Lower lobe of right lung (tissue), 2 donors: ENCODE results near the gene RALGDS. TPM values are rescaled to one million over a fixed set of nuclear protein-coding genes. Genes with fewer than 3 reads are reported as not detected.
A peak's percentile ranks its signal among the peaks of the same experiment; 100 is the strongest.

ENCODE experiments used
- ATAC-seq, 2 donors: fragments of 200-7000 bp; cut with Tn5 transposase; one replicate each; pipeline ENCODE4 v1.9.1; 2020 to 2022; ENCODE audit warnings: mild to moderate bottlenecking in 2 of 2, moderate library complexity in 2 of 2
- DNase-seq: peaks from one replicate; pipeline ENCODE4 v3.0.0-alpha.2; 2020
- H3K27ac ChIP-seq: fragments of 200-600 bp; one replicate; pipeline ENCODE4 v1.8.0; 2022
- H3K27me3 ChIP-seq: fragments of 200-600 bp; one replicate; pipeline ENCODE4 v1.8.0; 2022; ENCODE audit warnings: low read depth
- H3K36me3 ChIP-seq: fragments of 200-600 bp; one replicate; pipeline ENCODE4 v1.8.0; 2022; ENCODE audit warnings: mild to moderate bottlenecking
- H3K4me1 ChIP-seq: fragments of 200-600 bp; one replicate; pipeline ENCODE4 v1.8.0; 2022
- H3K4me3 ChIP-seq: fragments of 200-600 bp; one replicate; pipeline ENCODE4 v1.8.0; 2022; ENCODE audit warnings: mild to moderate bottlenecking
- H3K9me3 ChIP-seq: fragments of 200-600 bp; one replicate; pipeline ENCODE4 v1.8.0; 2022
- CTCF ChIP-seq: fragments of 200-600 bp; IDR thresholded peaks from one replicate; pipeline ENCODE4 v1.8.0; 2022; ENCODE audit warnings: antibody characterized with exemption, mild to moderate bottlenecking
- intact Hi-C: fragments of 100-400 bp; cut with DNase I; formaldehyde crosslinking; loops from one replicate; pipeline ENCODE4 v1.11.0; 2022
- total RNA-seq: library from RNA; stranded (reverse); fragmentation: NEBNext Ultra II Directional; extraction: Animal tissue kit (Norgen Biotek cat#: 25700); gene quantifications from one replicate; pipeline ENCODE4 v1.2.1, GENCODE V29; 2021
- donor health status: DM: no; HTN: yes; CAD: no; lungs with severe emphysema.

Gene RALGDS
- total RNA-seq, 1 donor from 2014 or later, result 71.1 TPM

- H3K27ac ChIP-seq, result peak overlapping the region; percentile 80
- intact Hi-C loops, result no loop called here
- H3K4me1 ChIP-seq, result peaks cover 52% of the 10 kb centered on the region
- no peaks in the 10 kb centered on the region for H3K9me3 ChIP-seq
- peak; percentile 57 for DNase-seq
- H3K4me3 ChIP-seq, result no peak overlapping the region
- no peak for ATAC-seq
- no peaks in the 10 kb centered on the region for H3K27me3 ChIP-seq
- no peak for TF ChIP-seq CTCF
- H3K36me3 ChIP-seq, result peaks cover 51% of the 10 kb centered on the region
These were observed 9.0 kb downstream of the RALGDS start for GRCh38 chr9:133111808-133112662.

DNA sequence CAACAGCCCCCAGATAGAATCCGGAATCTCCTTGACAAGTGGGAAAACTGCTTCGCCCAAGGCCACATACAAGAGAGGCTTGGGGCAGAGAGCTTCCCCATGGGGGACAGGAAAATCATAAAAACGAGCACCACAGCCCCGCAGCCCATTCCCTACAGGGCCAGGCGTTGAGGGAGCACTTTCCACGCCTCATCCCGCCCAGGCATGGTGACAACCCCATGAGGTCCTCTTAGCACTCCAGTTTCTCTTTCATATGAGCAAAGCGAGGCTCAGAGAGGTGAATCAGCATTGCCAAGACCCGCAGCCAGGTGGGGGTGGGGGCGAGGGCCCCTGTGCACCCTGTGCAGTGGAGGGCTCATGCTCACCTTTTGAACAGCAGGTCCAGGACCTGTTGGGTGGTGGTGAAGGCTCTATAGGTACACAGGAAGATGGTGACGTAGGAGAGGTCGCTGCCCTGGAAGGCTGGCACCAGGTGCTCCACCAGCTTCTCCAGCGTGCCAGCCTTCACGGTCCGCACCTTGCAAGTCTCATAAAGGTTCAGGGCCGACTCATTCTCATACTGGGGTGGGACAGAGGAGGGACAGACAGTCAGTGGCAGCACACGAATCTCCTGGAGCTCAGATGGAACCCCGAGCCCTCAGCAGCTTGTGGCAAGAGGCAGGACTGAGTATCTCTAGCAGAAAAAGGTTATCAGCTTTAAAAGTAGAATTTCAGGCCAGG, 10.9 kb downstream of the RALGDS start:
- DNase-seq (peak; percentile 26), ATAC-seq (no peak)
- no peak overlapping the region for H3K27ac ChIP-seq
- peaks cover 68% of the 10 kb centered on the region for H3K36me3 ChIP-seq
- intact Hi-C loops, result no loop called here
- TF ChIP-seq CTCF, result no peak
- no peaks in the 10 kb centered on the region for H3K9me3 ChIP-seq
- H3K4me3 ChIP-seq, result no peak overlapping the region
- peaks cover 33% of the 10 kb centered on the region for H3K4me1 ChIP-seq
- H3K27me3 ChIP-seq, result no peaks in the 10 kb centered on the region

- H3K9me3 ChIP-seq, result no peaks in the 10 kb centered on the region
- intact Hi-C loops, result no loop called here
- H3K36me3 ChIP-seq, result peaks cover 79% of the 10 kb centered on the region
- no peak overlapping the region for H3K4me3 ChIP-seq
- no peak for ATAC-seq
- peaks cover 22% of the 10 kb centered on the region for H3K4me1 ChIP-seq
- TF ChIP-seq CTCF, result no peak
- H3K27ac ChIP-seq, result no peak overlapping the region
- no peaks in the 10 kb centered on the region for H3K27me3 ChIP-seq
- DNase-seq, result peak; percentile 37
These were observed 12.0 kb downstream of the RALGDS start for GRCh38 chr9:133108794-133109641.

- ATAC-seq (no peak), DNase-seq (peak; percentile 28)
- intact Hi-C loops, result no loop called here
- H3K4me3 ChIP-seq, result no peak overlapping the region
- H3K27me3 ChIP-seq, result no peaks in the 10 kb centered on the region
- H3K9me3 ChIP-seq, result no peaks in the 10 kb centered on the region
- H3K27ac ChIP-seq, result no peak overlapping the region
- H3K36me3 ChIP-seq, result peaks cover 88% of the 10 kb centered on the region
- TF ChIP-seq CTCF, result no peak
- H3K4me1 ChIP-seq, result peaks cover 14% of the 10 kb centered on the region
These were observed 12.9 kb downstream of the RALGDS start for GRCh38 chr9:133107961-133108793.
